GM20431 (cell line): ENCODE data around the gene TNRC6C.

ENCODE experiments used
- in situ Hi-C: fragments of 300-500 bp; cut with MseI, MboI; formaldehyde crosslinking; loops from one replicate; pipeline ENCODE4 v1.15.0; 2020; ENCODE audit warnings: low sequenced_read_pairs; ENCODE audit not compliant: unreplicated experiment

The TNRC6C gene

GRCh38 chr17:78120971-78121800 lies 162.7 kb downstream of the TNRC6C start:
- in situ Hi-C loops = no loop called here

- in situ Hi-C loops = no loop called here
Measured at GRCh38 chr17:78121801-78122215, 163.3 kb downstream of the TNRC6C start.

- in situ Hi-C loops = no loop called here
Measured at GRCh38 chr17:78122216-78122930, 163.9 kb downstream of the TNRC6C start.

- in situ Hi-C loops = no loop called here
Measured at GRCh38 chr17:78122931-78123249, 164.4 kb downstream of the TNRC6C start.

GRCh38 chr17:78123258-78123929 lies 164.9 kb downstream of the TNRC6C start:
- in situ Hi-C loops = no loop called here

- in situ Hi-C loops = no loop called here
Measured at GRCh38 chr17:78124081-78124835, 165.8 kb downstream of the TNRC6C start.

- in situ Hi-C loops = no loop called here
Measured at GRCh38 chr17:78124836-78125137, 166.3 kb downstream of the TNRC6C start.

- in situ Hi-C loops = no loop called here
Measured at GRCh38 chr17:78125138-78125913, 166.8 kb downstream of the TNRC6C start.

GRCh38 chr17:78125976-78126894 lies 167.7 kb downstream of the TNRC6C start:
- in situ Hi-C loops = no loop called here

GRCh38 chr17:78126895-78127238 lies 168.4 kb downstream of the TNRC6C start:
- in situ Hi-C loops = no loop called here

- in situ Hi-C loops = no loop called here
Measured at GRCh38 chr17:78127239-78127887, 168.9 kb downstream of the TNRC6C start.

- in situ Hi-C loops = no loop called here
Measured at GRCh38 chr17:78127888-78128550, 169.5 kb downstream of the TNRC6C start.

- in situ Hi-C loops = no loop called here
Measured at GRCh38 chr17:78128551-78129350, 170.2 kb downstream of the TNRC6C start, which contains the start of gene TMC6. Gene TMC6 (minus strand): TSS chr17:78128755. CDS start chr17:78126832, 1,923 bp downstream.

- in situ Hi-C loops = no loop called here
Measured at GRCh38 chr17:78129351-78130089, 171.0 kb downstream of the TNRC6C start.

- in situ Hi-C loops = no loop called here
Measured at GRCh38 chr17:78130090-78130436, 171.6 kb downstream of the TNRC6C start.

- in situ Hi-C loops = no loop called here
Measured at GRCh38 chr17:78130437-78131101, 172.1 kb downstream of the TNRC6C start, which contains the start of gene TMC8. Gene TMC8 (plus strand): TSS chr17:78130771. CDS start chr17:78131589, 818 bp downstream.
